Measurements from ENCODE around the gene FSTL4.

The FSTL4 gene

DNA sequence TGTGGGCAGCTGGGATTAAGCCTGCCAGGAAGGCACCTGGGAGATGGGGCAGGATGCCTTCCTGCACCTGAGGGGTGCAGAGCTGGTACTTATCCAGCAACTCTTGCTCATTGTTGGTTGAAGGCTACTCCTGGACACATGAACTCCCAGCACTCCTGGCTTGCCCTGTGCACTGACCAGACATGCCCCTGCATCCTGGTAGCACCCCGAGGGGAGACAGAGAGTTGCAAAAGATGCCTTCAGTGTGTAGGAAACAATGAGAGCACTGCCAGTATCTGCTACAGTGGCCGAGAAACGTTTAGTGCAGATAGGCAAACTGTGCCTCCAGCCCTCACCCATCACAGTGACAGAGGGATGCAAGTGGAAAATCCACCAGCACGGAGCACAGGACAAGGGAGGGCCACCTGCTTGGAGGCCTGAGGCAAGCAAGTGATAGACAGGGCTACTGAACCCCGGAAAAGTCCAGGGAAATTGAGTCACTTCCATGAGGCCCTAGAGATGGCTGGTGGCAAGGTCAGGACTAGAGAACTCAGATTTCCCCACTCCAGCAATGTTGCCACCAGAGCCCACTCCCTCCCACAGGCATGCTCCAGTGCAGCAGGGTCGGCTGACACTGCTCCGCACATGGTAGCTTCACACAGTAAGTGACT, 171.1 kb downstream of the FSTL4 start:
- no peak overlapping the region for H3K4me3 ChIP-seq (replicated peaks; ENCODE audit: low read depth, low read length)
- DNase-seq (ENCODE audit: low read depth), result no peak
- TF ChIP-seq, protein P1, sequence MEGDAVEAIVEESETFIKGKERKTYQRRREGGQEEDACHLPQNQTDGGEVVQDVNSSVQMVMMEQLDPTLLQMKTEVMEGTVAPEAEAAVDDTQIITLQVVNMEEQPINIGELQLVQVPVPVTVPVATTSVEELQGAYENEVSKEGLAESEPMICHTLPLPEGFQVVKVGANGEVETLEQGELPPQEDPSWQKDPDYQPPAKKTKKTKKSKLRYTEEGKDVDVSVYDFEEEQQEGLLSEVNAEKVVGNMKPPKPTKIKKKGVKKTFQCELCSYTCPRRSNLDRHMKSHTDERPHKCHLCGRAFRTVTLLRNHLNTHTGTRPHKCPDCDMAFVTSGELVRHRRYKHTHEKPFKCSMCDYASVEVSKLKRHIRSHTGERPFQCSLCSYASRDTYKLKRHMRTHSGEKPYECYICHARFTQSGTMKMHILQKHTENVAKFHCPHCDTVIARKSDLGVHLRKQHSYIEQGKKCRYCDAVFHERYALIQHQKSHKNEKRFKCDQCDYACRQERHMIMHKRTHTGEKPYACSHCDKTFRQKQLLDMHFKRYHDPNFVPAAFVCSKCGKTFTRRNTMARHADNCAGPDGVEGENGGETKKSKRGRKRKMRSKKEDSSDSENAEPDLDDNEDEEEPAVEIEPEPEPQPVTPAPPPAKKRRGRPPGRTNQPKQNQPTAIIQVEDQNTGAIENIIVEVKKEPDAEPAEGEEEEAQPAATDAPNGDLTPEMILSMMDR (IDR thresholded peaks at IDR 0.05; ENCODE audit: low read length, missing control alignments), result no peak

- TF ChIP-seq, protein P1 (IDR thresholded peaks at IDR 0.05; ENCODE audit: low read length, missing control alignments), result no peak
- DNase-seq (ENCODE audit: low read depth), result no peak
- no peak overlapping the region for H3K4me3 ChIP-seq (replicated peaks; ENCODE audit: low read depth, low read length)
These were observed 171.8 kb downstream of the FSTL4 start for GRCh38 chr5:133440467-133441115.

DNA sequence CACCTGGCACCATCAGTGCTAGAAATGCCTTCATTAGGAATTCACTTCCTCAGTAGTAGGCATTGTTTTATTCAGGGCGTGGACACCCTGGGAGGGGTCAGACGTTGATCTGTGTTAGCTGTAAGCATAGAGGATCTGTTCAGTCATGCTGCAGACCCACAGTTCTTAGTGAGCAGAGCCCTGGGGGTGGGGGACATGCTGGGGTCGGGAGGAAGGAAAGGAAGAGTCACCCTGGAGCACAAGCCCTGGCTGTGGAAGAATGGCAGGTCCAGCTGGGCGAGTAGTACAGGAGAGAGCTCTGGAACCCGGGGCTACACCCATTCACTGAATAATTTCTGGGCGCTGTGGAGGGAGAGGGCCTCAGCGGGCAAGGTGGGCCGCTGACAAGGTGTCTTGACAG, 172.5 kb downstream of the FSTL4 start:
- no peak for DNase-seq (ENCODE audit: low read depth)
- TF ChIP-seq, protein P1 (IDR thresholded peaks at IDR 0.05; ENCODE audit: low read length, missing control alignments), result no peak
- no peak overlapping the region for H3K4me3 ChIP-seq (replicated peaks; ENCODE audit: low read depth, low read length)

DNA sequence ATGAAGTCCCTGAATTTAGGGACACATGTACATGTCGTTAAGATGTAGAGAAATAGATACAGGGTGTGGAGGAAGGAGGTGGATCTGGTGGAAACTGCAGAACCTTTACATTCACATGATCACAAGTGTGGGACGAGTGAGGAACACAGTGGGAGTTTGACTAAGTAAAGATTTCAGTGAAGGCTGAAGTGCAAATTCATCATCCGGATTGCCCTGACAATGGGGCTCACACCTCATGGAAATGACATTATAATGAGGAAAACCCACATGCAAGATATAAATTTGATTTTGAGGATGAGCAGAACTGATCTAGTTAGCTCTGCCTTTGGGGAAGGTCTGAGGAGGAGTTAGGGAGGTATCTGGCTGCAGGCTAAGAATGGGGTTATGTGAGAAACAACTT, 173.9 kb downstream of the FSTL4 start:
- TF ChIP-seq, protein P1 (IDR thresholded peaks at IDR 0.05; ENCODE audit: low read length, missing control alignments), result no peak
- no peak overlapping the region for H3K4me3 ChIP-seq (replicated peaks; ENCODE audit: low read depth, low read length)
- DNase-seq (ENCODE audit: low read depth), result no peak

- DNase-seq (ENCODE audit: low read depth), result no peak
- TF ChIP-seq, protein P1 (IDR thresholded peaks at IDR 0.05; ENCODE audit: low read length, missing control alignments), result no peak
- no peak overlapping the region for H3K4me3 ChIP-seq (replicated peaks; ENCODE audit: low read depth, low read length)
These were observed 178.0 kb downstream of the FSTL4 start for GRCh38 chr5:133434336-133434735.

GRCh38 chr5:133433641-133434040, 178.7 kb downstream of the FSTL4 start:
- H3K4me3 ChIP-seq (replicated peaks; ENCODE audit: low read depth, low read length), result no peak overlapping the region
- DNase-seq (ENCODE audit: low read depth), result no peak
- TF ChIP-seq, protein P1 (IDR thresholded peaks at IDR 0.05; ENCODE audit: low read length, missing control alignments), result no peak
